K562 (cell line): Measurements from ENCODE around the gene LMOD1. TPM values are rescaled to one million over a fixed set of nuclear protein-coding genes. Genes with fewer than 3 reads are reported as not detected.

Experiments
- KDM1A ChIP-seq, 2 experiments: fragments of 450-650 bp; IDR thresholded peaks; 2 replicates each; pipeline ENCODE4 v1.6.1; 2016; ENCODE audit warnings: mild to moderate bottlenecking in 2 of 2
- NFXL1 ChIP-seq: fragments of 450-650 bp; formaldehyde crosslinking; IDR thresholded peaks from 2 replicates; pipeline ENCODE4 v1.4.0; 2021; ENCODE audit warnings: mild to moderate bottlenecking
- NR2C1 ChIP-seq, 2 experiments: fragments of 450-650 bp; IDR thresholded peaks; 2 replicates each; pipeline ENCODE4 v1.6.1; 2017; ENCODE audit warnings: mild to moderate bottlenecking in 2 of 2, antibody characterized with exemption in 1 of 2, inconsistent platforms in 1 of 2, missing compliant biosample characterization in 1 of 2, missing genetic modification characterization in 1 of 2
- NR2C2 ChIP-seq, 2 experiments: fragments of 200-800 bp in 1 of 2; sonication (Bioruptor generic) in 1 of 2; sonication (generic) in 1 of 2; formaldehyde crosslinking in 1 of 2; IDR thresholded peaks; 2 replicates each; pipeline versions ENCODE4 v1.6.1 to v1.8.0; 2016 to 2022; ENCODE audit warnings: mild to moderate bottlenecking in 1 of 2, missing compliant biosample characterization in 1 of 2, missing genetic modification characterization in 1 of 2, missing genetic modification reagents in 1 of 2
- NR3C1 ChIP-seq: sonication (generic); formaldehyde crosslinking; IDR thresholded peaks from 2 replicates; pipeline ENCODE4 v1.8.1; 2022; ENCODE audit warnings: missing genetic modification reagents
- PHF8 ChIP-seq: fragments of 200-600 bp; sonication (generic); IDR thresholded peaks from 2 replicates; pipeline ENCODE4 v1.6.1; 2012; ENCODE audit warnings: mixed run types, mild to moderate bottlenecking, inconsistent platforms, low read length, moderate library complexity, borderline replicate concordance
- RFX1 ChIP-seq: fragments of 450-650 bp; IDR thresholded peaks from 2 replicates; pipeline ENCODE4 v1.6.1; 2016; ENCODE audit warnings: mild to moderate bottlenecking, moderate library complexity
- RFX5 ChIP-seq: IDR thresholded peaks from 2 replicates; pipeline ENCODE4 v1.6.1; 2011; ENCODE audit warnings: low read depth, mild to moderate bottlenecking, improper control_type of control experiment, low read length
- TEAD4 ChIP-seq, 2 experiments: sonication (generic) in 1 of 2; formaldehyde crosslinking in 1 of 2; IDR thresholded peaks; 2 replicates each; pipeline versions ENCODE4 v1.6.1 to v1.8.0; 2012 to 2022; ENCODE audit warnings: borderline replicate concordance in 1 of 2, inconsistent platforms in 1 of 2, low read length in 1 of 2, mild to moderate bottlenecking in 1 of 2, missing genetic modification reagents in 1 of 2
- ZBTB33 ChIP-seq: sonication (generic); formaldehyde crosslinking; IDR thresholded peaks from 2 replicates; pipeline ENCODE4 v1.8.1; 2023; ENCODE audit warnings: mild to moderate bottlenecking, missing genetic modification reagents
- ZNF444 ChIP-seq: fragments of 250-450 bp; sonication (Bioruptor Pico); IDR thresholded peaks from 2 replicates; pipeline ENCODE4 v1.4.0; 2020; ENCODE audit warnings: mild to moderate bottlenecking, moderate library complexity
- ZNF592 ChIP-seq: fragments of 450-650 bp; IDR thresholded peaks from 2 replicates; pipeline ENCODE4 v1.6.1; 2017; ENCODE audit warnings: antibody characterized with exemption, mild to moderate bottlenecking
- ZNF740 ChIP-seq, 3 experiments: fragments of 200-800 bp in 1 of 3; sonication (Bioruptor generic) in 1 of 3; sonication (generic) in 1 of 3; formaldehyde crosslinking in 1 of 3; IDR thresholded peaks; 2 replicates each; pipeline versions ENCODE4 v1.6.1 to v1.8.0; 2016 to 2022; ENCODE audit warnings: mild to moderate bottlenecking in 2 of 3, missing compliant biosample characterization in 2 of 3, missing genetic modification characterization in 2 of 3, missing genetic modification reagents in 1 of 3
- polyA plus RNA-seq, 8 experiments: library from polyadenylated mRNA; depleted of rRNA in 4 of 8; stranded (reverse) in 5 of 8; unstranded in 3 of 8; fragments of >200 nt; fragmentation: Nextera tagmentation in 2 of 8; fragmentation: Illumina TruSeq in 1 of 8; extraction: Ambion mirVana in 2 of 8; extraction: Trizol in 1 of 8; gene quantifications; 2 replicates each; pipeline versions ENCODE4 v1.2.1 to v1.2.3, GENCODE V29; 2011 to 2014; ENCODE audit warnings: inconsistent platforms in 1 of 8, missing spikeins in 1 of 8
- total RNA-seq, 7 experiments: library from RNA; depleted of rRNA in 6 of 7; stranded (reverse); fragments of >200 nt in 6 of 7; fragmentation: Illumina TruSeq in 2 of 7; extraction: Trizol in 2 of 7; gene quantifications; 2 replicates each; pipeline versions ENCODE4 v1.2.1 to v1.2.3, GENCODE V29; 2011 to 2021; ENCODE audit warnings: low replicate concordance in 1 of 7

The LMOD1 gene
- total and polyA plus RNA-seq, 9 of the 15 experiments (the other 6 are each of a cell fraction or from before 2014, with no cell fraction given) = 0.03 to 0.54 (median 0.38) TPM; not detected in 1

GRCh38 chr1:201911826-201912571, 34.3 kb downstream of the LMOD1 start (continued):
- TF ChIP-seq TEAD4 (IDR thresholded peaks at IDR 0.05; ENCODE audit: low read length) (no peak), TEAD4 (CRISPR knock-in tag; IDR thresholded peaks at IDR 0.05; ENCODE audit: borderline replicate concordance) (no peak), PHF8 (no peak), ZNF444 (CRISPR knock-in tag) (no peak), ZBTB33 (CRISPR knock-in tag) (no peak), NR3C1 (CRISPR knock-in tag) (no peak), NFXL1 (CRISPR knock-in tag) (no peak), RFX1 (no peak), RFX5 (no peak), KDM1A (IDR thresholded peaks at IDR 0.05) (peak in 1 of 2 experiments; percentile 46; a peak in 1 of 4 replicates), ZNF740 (CRISPR knock-in tag; IDR thresholded peaks at IDR 0.05) (no peak), ZNF740 (tag; IDR thresholded peaks at IDR 0.05) (no peak), NR2C1 (IDR thresholded peaks at IDR 0.05) (peak; percentile 63), NR2C1 (tag; IDR thresholded peaks at IDR 0.05) (peak; percentile 80), NR2C2 (CRISPR knock-in tag; IDR thresholded peaks at IDR 0.05) (no peak), NR2C2 (tag; IDR thresholded peaks at IDR 0.05) (peak; percentile 65), ZNF592 (no peak)
